HG03558 (cell line): ENCODE measurements around the gene LRRN3.
A peak's percentile ranks its signal among the peaks of the same experiment; 100 is the strongest.

Source experiments
- ATAC-seq: cut with Tn5 transposase; IDR thresholded peaks from one replicate; pipeline ENCODE4 v1.9.1; 2021; ENCODE audit warnings: moderate number of reproducible peaks; ENCODE audit not compliant: unreplicated experiment; ENCODE audit errors: extremely low read depth

The LRRN3 gene

GRCh38 chr7:111076205-111076604 is 14.7 kb upstream of the LRRN3 start:
- no peak for ATAC-seq

GRCh38 chr7:111077001-111077400 is 13.9 kb upstream of the LRRN3 start:
- no peak for ATAC-seq

- no peak for ATAC-seq
Measured at GRCh38 chr7:111080495-111081105, 10.3 kb upstream of the LRRN3 start.

- ATAC-seq = no peak
Measured at GRCh38 chr7:111081546-111082267, 9.2 kb upstream of the LRRN3 start.

- ATAC-seq = no peak
Measured at GRCh38 chr7:111082351-111082750, 8.6 kb upstream of the LRRN3 start.

GRCh38 chr7:111083413-111083812 is 7.5 kb upstream of the LRRN3 start:
- peak; percentile 97 for ATAC-seq

GRCh38 chr7:111085356-111085755 is 5.6 kb upstream of the LRRN3 start:
- ATAC-seq = no peak

DNA sequence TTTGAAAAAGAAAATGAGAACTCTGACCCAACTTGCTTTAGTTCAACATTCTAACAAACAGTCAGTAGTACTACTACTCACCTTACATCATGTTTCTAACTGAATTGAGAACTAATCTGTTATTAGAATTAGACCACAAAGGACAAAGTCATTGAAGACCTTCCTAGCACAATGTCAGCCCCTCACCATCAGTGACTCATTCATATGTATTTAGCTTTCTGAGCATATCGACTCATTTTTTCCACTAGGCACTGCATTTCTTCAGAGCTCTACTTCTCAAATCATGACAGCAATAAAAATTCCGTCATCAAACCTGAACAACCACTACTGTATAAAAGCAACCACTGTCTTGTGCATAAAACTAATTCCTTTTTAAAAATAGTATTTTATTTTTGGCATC is 4.4 kb upstream of the LRRN3 start:
- no peak for ATAC-seq

DNA sequence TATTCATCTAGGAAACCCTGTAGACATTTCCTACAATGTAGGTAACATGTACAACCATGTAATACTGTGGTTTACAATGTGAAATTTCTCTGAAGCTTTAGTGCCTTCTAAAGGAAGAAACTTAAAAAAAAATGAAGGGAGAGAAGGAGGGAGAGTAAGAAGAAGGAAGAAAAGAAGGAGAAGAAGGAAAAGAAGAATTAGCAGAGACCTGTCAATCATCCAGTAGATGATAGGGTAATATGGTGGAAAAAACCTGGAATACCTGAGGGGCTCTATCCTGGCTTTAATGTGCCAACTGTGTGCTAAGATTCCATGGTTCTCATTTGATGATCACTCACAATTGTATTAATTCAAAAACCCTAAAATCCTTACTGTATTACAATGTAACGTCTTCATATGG is 2.6 kb upstream of the LRRN3 start:
- ATAC-seq = no peak

- ATAC-seq = no peak
Measured at GRCh38 chr7:111089822-111090426, 1.0 kb upstream of the LRRN3 start.

DNA sequence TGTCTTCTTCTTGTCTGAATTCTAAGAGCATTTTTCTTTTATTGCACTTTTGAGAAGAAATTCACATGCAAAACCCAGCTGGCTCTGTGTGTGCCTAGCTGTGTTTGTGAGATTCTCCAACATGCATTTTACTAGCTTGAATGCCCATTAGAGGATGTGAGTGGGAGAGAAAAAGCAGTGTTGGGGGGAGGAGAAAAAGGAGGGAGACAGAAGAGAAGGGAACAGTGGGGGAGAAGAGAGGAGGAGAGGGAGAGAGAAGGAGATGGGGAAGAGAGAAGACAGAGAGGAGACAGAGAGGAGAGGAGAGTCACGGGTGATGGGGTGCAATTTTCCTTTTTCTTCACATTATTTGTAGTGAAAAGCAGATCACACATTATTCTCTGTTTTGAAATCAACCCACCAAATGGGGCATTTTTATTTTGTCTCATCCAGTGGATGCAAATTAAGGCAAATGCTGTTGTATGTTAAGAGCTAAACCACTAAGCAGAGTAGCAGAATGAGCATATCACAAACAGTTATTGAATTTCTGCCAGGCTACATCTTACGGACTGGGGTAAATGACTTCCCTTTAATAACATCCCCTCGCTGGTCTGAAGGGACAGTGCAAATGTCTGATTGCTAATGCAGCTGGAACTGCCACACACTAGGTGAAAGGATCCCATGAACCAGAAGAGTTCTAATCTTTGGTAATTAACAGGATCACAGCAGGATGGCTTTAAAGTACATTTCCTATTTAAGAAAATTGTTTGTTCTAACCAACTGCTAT is 849 bp downstream of the LRRN3 start:
- ATAC-seq = no peak

GRCh38 chr7:111092406-111093236 is 1.7 kb downstream of the LRRN3 start:
- no peak for ATAC-seq

- ATAC-seq = no peak
Measured at GRCh38 chr7:111093496-111093895, 2.6 kb downstream of the LRRN3 start.

DNA sequence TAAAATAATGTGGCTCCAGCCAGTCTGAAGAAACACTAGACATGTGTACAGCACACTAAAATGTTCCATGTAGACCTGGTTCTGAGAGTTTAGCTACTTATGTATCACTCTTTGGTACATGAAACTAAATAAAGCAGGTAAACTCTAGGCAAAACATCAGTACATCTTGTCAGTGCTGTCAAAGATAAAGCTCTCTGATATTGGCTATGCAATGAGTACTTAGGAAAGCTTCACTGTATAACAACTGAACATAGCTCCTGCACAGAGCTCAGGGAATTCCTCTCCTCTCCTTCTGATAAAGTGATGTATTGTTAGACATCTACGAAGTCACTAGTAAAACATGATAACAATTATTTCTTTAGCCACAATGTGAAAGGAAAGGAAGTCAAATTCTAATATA is 3.5 kb downstream of the LRRN3 start:
- no peak for ATAC-seq

- ATAC-seq = no peak
Measured at GRCh38 chr7:111096997-111097396, 6.1 kb downstream of the LRRN3 start.

DNA sequence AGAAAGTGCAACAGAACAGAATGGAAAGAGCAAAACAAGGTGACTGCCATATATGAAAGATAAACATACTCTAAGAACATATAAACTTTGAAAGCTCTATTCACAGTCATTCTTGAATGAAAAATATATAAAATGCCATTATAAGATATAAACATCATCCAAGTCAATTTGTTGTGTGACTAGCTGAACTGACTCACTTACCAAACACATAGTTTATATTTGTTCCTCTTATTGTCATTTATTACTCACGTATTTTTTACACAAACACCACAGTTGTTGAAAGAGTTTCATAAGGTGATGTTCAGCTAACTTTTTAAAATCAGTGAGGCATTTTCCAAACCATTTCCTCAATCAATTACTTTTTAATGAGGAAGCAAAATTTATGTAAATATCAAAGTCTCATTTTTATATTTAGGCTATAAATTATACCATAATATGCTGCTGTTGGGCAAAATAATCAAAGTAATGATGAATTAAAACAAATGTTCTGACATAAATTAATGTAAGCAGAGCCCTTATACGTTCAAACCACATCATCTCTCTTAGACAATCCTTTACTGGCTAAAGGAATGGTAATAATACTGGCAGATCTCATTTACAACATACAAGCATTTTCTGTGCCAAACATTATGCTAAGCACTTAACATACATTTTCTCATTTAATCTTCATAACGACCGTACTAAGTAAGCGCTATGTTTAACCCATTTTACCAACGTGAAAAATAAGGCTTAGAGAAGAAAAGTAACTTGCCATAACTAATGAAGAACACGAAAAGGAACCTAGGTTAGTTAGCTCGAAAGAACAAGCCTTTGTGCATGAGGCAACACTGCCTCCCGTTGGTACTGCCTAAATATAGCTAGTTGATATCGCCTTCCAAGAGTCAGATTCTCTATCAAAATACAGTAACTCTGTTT is 7.3 kb downstream of the LRRN3 start:
- ATAC-seq = no peak

GRCh38 chr7:111098926-111099250 is 8.0 kb downstream of the LRRN3 start:
- ATAC-seq = no peak

DNA sequence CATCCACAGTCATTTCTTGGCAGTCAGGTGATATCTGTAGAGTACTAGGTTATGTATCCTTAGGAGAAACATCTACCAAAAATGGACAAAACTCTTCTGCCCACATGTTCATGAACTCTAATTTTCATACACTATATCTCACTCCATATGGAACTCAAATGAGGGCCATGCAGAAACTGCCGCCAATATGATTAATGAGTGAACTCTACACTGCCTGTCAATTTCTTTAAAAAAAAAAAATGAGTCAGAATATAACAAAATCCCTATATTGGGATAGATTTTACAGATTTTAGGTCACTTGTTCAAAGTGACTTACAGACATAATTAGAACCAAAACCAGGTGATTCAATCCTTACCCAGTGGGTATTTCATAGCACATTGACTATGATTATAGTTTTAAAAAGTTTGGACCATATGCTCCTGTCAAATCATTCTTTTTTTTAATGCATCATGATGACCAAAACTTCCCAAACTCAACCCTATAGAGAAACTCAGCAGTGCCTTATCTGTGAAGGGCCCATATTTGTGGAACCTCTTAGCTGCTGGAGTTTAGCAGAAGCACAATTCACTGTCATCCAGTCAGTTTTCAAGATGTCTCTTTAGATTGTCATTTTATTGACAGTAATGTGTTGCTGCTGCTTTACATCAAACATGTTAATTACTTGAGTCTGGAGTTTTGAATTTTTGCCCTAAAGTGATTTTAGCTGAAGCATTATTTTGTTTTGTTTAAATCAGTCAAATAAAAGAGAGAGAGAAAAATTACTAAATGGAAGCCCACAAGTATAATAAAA is 11.1 kb downstream of the LRRN3 start:
- no peak for ATAC-seq

DNA sequence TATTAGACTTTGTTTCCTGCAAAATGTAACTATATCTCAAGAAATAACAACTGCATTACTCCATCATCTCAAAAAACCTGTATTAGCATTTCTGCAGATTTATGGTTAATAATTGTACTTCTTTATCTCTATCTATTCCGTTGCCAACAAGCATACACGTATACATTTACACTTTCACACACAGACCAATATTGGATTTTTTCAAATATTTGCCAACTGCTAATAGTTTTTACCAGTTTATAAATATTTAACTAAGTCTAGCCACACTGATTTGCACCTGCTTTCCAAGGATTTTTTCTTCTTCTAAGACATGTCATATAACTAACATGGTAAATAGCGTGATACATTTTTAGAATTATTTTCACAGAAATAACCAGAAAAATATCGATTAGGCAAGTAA is 12.2 kb downstream of the LRRN3 start:
- no peak for ATAC-seq
